GM19035 (cell line): ENCODE results near the gene DNAJC7.
"Not testable (repeated sequence)": the region's sequence is repeated elsewhere in the genome, so short reads cannot be mapped to it uniquely, and the experiment has no call there.

Experiments used
- ATAC-seq: cut with Tn5 transposase; IDR thresholded peaks from one replicate; pipeline ENCODE4 v1.9.1; 2021; ENCODE audit not compliant: unreplicated experiment

The DNAJC7 gene

GRCh38 chr17:42017866-42018200 is 594 bp upstream of the DNAJC7 start:
- peak; percentile 8 for ATAC-seq

- no peak for ATAC-seq
Measured at GRCh38 chr17:42016411-42016831, 818 bp downstream of the DNAJC7 start.

- not testable (repeated sequence) for ATAC-seq
Measured at GRCh38 chr17:42013740-42014139, 3.5 kb downstream of the DNAJC7 start.

GRCh38 chr17:42012363-42012762 is 4.9 kb downstream of the DNAJC7 start:
- ATAC-seq = not testable (repeated sequence)

GRCh38 chr17:42010898-42011516 is 6.2 kb downstream of the DNAJC7 start:
- no peak for ATAC-seq

- not testable (repeated sequence) for ATAC-seq
Measured at GRCh38 chr17:42010266-42010680, 7.0 kb downstream of the DNAJC7 start.

- ATAC-seq = no peak
Measured at GRCh38 chr17:42009170-42009569, 8.1 kb downstream of the DNAJC7 start.

GRCh38 chr17:42005166-42005565 is 12.1 kb downstream of the DNAJC7 start:
- no peak for ATAC-seq

- no peak for ATAC-seq
Measured at GRCh38 chr17:42002792-42003301, 14.4 kb downstream of the DNAJC7 start.

- no peak for ATAC-seq
Measured at GRCh38 chr17:42002175-42002791, 15.0 kb downstream of the DNAJC7 start.

- ATAC-seq = no peak
Measured at GRCh38 chr17:42001729-42002128, 15.5 kb downstream of the DNAJC7 start.

- no peak for ATAC-seq
Measured at GRCh38 chr17:42000413-42001133, 16.7 kb downstream of the DNAJC7 start.

GRCh38 chr17:41998497-41998896 is 18.7 kb downstream of the DNAJC7 start:
- no peak for ATAC-seq

- ATAC-seq = no peak
Measured at GRCh38 chr17:41996855-41997164, 20.4 kb downstream of the DNAJC7 start.

GRCh38 chr17:41992576-41992975 is 24.7 kb downstream of the DNAJC7 start:
- no peak for ATAC-seq

- no peak for ATAC-seq
Measured at GRCh38 chr17:41989702-41990419, 27.4 kb downstream of the DNAJC7 start.

- no peak for ATAC-seq
Measured at GRCh38 chr17:41988418-41988817, 28.8 kb downstream of the DNAJC7 start.

- no peak for ATAC-seq
Measured at GRCh38 chr17:41987642-41988041, 29.6 kb downstream of the DNAJC7 start.

- no peak for ATAC-seq
Measured at GRCh38 chr17:41986634-41987033, 30.6 kb downstream of the DNAJC7 start.

- ATAC-seq = no peak
Measured at GRCh38 chr17:41985919-41986318, 31.3 kb downstream of the DNAJC7 start.

- ATAC-seq = no peak
Measured at GRCh38 chr17:41984454-41984853, 32.8 kb downstream of the DNAJC7 start.
